ENCODE results near the gene COMMD10. TPM values are rescaled to one million over a fixed set of nuclear protein-coding genes. Genes with fewer than 3 reads are reported as not detected.
"Not testable (repeated sequence)": the region's sequence is repeated elsewhere in the genome, so short reads cannot be mapped to it uniquely, and the experiment has no call there.

The COMMD10 gene
- total RNA-seq, 1 donor from 2014 or later = 32.8 TPM

DNA sequence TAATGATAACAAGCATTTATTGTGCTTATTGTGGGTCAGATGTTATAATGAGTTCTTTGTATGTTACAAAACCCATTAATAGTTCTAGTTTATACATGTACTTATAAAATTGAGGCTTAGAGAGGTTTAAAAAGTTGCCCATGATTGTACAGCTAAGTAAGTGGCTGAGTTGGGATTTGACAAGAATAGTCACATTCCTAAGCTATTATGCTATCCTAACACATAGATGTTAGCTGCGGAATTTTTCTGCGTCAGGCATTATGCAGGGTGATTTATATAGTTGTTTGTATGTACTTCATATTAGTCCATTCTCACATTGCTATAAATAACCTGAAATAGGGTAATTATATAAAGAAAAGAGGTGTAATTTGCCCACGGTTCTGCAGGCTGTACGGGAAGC is 12.5 kb downstream of the COMMD10 start:
- DNase-seq (ENCODE audit: low spot score) = no peak

DNA sequence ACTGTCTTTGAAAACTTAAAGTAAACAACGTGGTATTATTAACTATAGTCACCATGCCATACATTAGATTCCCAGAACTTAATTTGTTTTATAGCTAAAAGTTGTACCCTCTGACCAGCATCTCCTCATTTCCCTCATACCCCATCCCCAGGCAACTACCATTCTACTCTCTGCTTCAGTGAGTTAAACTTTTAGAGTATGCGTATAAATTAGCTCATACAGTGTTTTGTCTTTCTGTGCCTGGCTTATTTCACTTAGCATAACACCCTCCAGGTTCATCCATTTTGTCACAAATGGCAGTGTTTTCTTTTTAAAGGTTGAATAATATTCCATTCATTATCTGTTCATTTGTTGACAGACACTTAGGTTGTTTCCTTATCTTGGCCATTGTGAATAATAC is 14.2 kb downstream of the COMMD10 start:
- no peak for DNase-seq (ENCODE audit: low spot score)

DNA sequence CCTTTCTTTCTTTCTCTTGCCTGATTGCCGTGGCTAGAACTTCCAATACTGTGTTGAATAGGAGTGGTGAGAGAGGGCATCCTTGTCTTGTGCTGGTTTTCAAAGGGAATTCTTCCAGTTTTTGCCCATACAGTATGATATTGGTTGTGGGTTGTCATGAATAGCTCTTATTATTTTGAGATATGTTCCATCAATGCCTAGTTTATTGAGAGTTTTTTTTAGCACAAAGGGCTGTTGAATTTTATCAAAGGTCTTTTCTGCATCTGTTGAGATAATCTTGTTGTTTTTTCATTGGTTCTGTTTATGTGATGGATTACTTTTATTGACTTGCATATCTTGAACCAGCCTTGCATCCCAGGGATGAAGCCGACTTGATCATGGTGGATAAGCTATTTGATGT is 20.1 kb downstream of the COMMD10 start:
- DNase-seq (ENCODE audit: low spot score) = not testable (repeated sequence)

DNA sequence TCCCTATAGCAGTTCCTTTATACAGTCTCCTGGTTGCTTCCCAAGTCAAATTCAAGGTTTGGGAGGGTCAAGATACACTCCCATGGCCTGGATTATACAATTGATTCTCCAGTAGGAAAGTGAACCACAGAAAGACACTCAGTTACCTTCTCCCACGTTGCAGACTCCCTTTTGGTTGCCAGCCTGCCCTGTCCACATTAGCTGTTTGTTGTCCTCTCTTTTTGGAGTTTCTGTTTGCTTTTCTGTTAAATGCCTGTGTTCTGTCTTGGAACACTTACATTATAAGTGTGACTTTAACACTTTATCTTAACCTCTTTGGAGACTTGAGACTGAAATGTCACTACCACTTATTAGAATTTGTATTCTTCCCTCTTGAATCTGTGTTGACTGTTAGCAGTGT is 30.3 kb downstream of the COMMD10 start:
- no peak for DNase-seq (ENCODE audit: low spot score)

DNA sequence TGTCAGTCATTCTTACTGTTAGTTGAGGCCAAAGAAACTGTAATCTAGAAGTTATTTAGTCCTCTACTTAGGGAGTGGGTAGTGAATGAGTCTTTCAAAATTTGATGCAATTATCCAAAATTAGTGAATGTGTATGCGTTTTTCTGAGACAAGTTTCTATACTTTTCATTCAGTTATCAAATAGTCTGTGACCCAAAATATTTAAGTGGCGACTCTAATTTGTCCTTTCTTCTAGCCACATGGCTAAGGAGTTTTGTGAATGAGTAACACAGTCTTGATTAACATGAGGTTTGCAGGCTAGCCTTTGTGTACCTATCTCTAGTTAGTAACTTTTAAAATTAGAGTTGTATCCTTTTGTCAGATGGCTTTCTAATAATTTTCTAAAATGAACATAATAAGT is 45.6 kb downstream of the COMMD10 start:
- DNase-seq (ENCODE audit: low spot score) = no peak

DNA sequence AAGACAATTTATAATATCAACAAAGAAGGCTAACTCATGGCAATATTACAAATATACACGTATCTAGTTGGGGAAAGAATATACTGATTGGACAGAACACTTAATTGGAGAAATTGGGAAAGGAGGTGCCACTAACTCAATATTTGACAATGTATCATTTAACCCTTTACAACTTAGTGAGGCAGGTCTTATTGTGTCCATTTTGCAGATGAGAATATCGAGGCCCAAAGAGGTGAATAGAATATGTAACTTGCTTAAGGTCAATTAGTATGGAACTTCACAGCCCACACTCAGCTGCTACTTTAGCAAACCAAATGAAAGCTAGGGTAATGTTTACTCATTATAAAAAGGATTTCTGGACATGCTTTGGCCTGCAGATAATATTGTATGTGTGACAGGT is 46.2 kb downstream of the COMMD10 start:
- DNase-seq (ENCODE audit: low spot score) = no peak

DNA sequence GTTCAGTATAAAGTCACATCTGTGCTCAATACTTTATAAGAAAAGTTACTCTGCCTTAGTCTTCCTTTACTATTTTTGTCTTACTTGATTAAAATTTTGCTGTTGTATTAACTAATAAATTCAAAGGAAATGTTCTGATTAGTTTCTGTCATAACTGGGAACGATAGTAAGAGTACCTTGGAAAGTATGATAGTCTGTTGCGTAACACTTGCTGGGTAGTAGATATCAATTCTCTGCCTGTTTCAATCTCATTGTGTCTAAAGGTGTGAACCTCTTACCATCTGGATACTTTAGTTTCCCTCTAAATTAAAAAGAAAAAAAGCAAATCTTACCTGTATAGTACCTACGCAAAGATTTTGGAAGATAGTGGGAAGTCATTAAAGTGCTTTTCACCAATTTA is 48.5 kb downstream of the COMMD10 start:
- DNase-seq (ENCODE audit: low spot score) = no peak

DNA sequence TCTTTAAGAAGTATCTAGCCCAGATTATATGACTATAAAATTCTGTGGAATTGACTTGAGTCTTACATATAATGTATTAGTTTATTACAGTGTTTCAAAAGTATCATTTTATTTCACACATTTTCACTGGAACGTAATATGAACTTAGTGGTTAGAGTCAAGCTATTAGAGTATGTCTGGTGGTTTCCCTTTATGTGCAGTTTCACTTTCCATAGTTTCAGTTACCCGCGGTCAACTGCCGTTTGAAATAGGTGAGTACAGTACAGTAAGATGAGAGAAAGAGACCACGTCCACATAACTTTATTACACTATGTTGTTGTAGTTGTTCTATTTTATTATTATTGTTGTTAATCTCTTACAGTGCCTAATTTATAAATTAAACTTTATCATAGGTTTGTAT is 50.5 kb downstream of the COMMD10 start:
- no peak for DNase-seq (ENCODE audit: low spot score)

DNA sequence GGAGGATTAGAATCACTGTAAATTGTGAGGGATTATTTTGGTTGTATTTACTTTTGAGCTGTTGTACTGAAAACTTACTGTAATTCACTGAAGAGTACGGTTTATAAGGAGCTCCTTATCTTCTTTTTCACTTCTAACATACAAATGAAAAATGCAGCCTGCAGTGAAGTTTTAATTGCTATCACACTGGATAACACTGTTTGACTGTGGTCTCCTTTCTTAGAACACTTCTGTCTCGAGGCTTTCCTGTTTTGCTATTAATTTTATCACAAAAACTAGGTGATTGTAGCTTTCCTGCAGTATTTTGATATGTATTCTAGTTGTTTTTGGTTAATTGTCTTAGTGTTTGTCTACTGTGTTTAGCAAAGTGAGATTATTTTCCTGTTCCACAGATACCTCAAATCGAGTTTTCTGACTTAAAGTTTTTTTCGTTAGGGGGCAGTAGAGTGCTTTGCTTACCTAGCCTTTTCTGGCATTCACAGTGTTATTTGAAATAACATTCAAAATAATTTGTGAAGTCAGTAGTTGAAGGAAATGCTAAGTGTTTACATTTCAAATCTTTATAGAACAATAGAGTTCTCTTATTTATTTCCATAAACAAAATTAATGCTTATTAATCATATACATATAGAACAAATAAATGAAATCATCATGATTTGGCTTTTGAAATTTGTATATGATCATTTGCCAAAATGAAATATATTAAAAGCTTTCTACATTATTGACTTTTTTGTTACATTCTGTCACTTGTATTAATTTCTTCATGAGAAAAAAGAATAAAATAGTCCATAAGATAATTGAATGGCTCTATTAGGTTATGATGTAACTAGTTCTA is 52.9 kb downstream of the COMMD10 start:
- no peak for DNase-seq (ENCODE audit: low spot score)

DNA sequence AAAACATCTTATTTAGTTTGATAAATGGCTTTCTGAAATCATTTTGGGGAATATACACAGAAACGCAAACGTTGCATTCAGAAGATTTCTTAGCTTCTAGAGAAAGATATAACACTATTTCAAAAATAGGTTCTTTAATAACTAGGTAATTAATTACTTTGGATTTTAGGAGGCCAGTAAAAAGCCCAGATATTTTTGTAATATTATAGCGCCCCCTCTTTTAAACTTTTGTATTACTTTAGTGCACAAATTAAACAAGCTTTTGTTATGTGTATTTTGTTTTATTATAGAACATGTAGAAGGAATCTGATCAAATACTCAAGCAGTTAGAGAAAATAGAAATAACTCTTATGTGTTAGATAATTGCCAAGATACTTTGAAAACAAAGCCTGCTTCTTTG is 57.7 kb downstream of the COMMD10 start:
- DNase-seq (ENCODE audit: low spot score) = no peak

DNA sequence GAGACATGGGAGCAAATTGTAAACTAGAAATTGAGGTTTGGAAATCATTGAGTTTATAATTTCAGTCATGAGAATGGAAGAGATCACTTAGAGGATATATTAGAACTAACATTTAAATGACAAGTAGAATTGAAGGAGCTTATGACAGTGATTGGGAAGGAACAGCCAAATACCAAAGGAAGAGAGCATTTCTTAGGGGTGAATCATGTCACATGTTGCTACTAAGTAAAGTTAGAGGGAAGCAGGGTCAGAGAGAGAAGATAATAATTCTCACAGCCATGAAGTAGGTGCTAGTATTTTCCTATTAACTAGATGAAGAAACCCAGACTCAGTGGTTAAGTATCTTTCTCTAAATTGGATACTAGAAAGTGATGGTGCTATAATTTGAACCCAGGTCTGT is 59.3 kb downstream of the COMMD10 start:
- DNase-seq (ENCODE audit: low spot score) = no peak

DNA sequence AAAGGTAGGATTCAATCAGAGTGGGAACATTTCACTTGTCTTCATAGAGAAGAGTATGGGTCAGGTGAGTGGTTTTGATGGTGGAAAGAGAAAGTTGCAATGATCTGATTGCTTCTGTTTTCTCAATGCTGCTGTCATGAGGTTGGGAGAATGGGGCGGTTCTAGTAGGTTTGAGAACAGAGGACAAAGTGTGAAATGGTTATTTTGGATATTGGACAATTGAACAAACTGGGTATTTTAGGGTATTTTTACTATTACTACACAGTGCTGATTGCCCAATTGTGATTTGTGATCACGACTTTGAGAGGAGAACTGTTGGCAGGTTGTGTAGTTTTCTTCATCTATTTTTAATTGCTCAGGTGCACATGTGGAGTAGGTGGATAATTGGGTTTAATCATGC is 60.2 kb downstream of the COMMD10 start:
- no peak for DNase-seq (ENCODE audit: low spot score)

DNA sequence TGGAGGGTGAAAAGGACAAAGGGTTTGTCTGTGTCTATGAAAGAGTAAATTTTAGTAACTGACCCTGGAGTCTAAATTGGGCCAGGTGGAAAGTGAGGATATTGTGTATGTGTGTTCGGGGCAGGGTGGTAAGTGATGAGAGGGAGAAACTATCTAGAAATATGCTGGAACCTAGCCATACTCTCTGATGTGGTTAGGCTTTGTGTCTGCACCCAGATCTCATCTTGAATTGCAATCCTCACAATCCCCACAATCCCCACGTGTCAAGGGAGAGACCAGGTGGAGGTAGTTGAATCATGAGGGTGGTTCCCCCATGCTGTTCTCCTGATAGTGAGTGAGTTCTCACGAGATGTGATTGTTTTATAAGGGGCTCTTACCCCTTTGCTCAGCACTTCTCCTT is 60.6 kb downstream of the COMMD10 start:
- DNase-seq (ENCODE audit: low spot score) = no peak

DNA sequence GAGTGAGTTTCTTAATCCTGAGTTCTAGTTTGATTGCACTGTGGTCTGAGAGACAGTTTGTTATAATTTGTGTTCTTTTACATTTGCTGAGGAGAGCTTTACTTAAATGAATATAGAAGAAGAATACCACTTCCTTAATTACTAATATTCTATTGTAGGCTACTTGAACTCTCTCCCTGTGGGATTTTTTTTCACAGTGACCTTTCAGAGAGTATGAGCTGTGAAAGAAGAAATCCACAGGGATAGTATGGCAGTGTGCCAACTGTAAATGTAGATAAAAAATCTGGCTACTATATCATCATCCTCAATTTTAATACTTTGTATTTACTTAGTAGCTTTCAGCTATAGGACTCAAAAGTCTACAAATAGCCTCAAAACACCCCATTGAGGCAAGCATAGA is 67.3 kb downstream of the COMMD10 start:
- no peak for DNase-seq (ENCODE audit: low spot score)

DNA sequence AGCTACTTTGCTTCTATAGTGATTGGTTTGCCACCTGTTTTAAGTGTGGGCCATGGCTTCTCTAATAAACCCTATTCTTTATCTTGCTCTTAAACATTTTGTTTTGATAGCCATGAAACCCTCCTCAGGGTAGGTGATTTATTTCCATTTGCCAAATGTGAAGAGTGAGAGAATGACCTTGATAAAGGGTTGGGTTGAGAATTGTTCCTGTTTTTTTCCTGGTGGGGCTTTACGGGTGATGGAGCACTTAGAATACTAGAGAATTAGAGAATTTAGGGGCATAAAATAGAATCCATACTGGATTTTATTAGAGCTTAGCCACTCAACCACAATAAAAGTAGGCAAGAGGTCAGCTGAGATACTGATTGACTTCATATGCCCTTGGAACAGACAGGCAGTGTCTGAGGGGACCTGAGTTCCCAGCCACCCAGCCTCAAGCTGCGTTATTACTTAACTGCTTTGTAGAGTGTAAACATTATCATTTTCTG is 68.9 kb downstream of the COMMD10 start:
- DNase-seq (ENCODE audit: low spot score) = no peak

DNA sequence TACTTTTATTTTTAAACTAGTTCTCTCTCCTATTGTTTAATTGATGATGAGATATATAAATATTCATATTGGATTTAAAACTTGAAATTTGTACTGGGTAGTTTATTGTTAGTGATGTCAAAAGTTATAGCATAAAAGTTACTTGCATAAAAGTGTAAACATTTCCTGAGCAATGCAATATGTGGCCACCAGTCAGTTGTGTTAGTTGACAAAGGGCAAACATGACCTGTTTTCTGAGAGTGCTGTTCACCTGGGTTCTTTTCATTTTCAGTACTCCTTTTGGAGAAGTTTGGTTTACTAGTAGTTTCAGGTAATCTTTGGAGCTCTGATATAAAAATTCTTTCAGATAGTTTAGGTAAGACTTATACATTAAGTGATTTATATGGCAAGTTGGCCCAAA is 69.4 kb downstream of the COMMD10 start:
- no peak for DNase-seq (ENCODE audit: low spot score)

DNA sequence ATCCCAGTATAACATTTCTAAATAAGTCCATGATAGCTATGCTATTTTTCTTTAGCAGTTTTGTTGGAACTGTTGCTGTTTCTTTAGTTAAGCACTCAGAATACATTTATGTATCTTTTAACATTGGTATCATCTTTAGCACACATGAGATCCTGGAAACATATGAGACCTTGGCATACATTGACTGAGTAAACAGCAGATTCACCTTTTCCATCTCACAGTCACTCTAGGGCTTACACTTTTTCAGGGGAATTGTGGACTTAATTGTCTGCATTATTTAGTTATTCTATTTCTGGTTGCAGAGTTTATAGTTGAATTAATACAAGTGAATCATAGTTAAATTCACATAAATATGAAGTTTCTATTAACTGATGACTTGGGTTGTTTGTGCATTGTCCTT is 70.1 kb downstream of the COMMD10 start:
- DNase-seq (ENCODE audit: low spot score) = no peak

DNA sequence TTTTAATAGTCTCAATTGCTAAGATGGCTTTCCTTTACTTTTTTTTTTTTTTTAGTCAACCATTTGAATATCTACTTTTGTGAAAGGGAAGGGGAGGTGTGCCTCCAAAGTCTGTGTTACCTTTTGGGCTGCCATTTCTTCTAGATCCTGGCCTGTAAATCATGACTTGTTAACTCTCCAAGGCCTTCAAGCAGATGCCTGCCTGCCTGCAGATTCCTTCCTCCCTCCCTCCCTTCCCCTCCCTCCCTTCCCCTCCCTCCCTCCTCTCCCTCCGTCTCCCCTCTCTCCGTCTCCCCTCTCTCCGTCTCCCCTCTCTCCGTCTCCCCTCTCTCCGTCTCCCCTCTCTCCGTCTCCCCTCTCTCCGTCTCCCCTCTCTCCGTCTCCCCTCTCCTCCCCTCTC is 73.1 kb downstream of the COMMD10 start:
- no peak for DNase-seq (ENCODE audit: low spot score)

DNA sequence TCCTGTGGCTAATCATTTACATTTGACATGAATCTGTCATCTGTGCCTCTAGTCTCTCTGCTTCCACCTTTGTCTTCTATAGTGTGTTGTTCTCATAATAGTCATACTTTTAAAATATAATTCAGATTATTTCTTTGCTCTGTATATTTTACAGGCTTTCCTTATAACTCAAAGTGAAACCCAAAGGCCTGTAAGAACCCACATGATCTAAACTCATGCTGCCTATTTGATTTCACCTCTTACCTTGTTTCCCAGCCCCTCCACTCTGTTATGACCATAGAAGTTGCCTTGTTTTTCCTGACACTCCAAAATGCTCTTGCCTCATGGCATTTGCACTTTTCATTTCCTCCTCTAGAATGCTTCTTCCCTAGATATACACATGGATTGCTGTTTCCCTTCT is 74.2 kb downstream of the COMMD10 start:
- DNase-seq (ENCODE audit: low spot score) = no peak

DNA sequence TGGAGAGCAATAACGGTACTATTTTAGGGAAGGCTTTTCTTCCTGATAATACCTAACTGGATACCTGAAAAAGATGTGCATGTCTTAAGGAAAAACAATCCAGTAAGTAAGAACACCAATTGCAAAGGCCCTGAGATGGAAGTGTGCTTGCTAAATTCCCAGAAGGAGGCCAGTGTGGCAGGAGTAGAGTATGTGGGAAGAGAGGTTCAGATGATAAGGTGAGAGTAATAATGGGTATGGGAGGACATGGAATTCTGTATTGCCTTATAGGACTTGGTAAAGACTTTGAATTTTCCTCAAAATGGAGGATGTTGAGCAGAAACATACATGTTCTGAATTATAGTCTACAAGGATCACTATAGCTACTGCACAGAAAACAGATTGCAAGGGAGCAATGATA is 89.3 kb downstream of the COMMD10 start:
- DNase-seq (ENCODE audit: low spot score) = no peak

DNA sequence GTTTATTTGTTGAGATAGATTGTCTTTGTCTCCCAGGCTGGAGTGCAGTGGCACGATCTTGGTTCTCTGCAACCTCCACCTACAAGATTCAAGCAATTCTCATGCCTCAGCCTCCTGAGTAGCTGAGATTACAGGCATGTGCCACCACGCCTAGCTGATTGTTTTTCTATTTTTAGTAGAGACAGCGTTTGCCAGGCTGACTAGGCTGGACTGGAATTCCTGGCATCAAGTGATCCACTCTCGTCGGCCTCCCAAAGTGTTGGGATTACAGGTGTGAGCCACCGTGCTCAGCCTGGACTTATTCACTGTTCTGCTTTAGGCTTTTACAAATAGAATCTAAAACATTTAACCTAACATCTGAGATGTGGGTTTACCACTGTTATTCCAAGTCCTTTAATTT is 91.3 kb downstream of the COMMD10 start:
- DNase-seq (ENCODE audit: low spot score) = no peak

DNA sequence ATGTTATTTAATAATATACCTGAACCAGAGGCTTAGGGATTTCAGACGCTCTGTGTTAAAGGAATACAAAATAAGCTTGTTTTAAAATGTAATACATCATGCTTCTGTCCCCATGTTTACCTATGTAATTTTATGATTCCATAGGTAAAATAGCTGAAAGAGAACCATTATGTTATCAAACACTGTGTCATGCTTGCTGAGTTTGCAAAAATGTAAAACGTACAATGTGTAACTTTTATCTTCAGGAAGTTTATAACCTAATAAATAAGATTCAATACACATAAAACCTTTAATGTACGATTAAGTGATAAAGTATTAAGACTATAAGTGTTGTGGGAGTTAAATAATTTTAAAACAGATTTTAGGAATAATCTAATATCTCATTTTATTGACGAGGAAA is 94.1 kb downstream of the COMMD10 start:
- DNase-seq (ENCODE audit: low spot score) = no peak

DNA sequence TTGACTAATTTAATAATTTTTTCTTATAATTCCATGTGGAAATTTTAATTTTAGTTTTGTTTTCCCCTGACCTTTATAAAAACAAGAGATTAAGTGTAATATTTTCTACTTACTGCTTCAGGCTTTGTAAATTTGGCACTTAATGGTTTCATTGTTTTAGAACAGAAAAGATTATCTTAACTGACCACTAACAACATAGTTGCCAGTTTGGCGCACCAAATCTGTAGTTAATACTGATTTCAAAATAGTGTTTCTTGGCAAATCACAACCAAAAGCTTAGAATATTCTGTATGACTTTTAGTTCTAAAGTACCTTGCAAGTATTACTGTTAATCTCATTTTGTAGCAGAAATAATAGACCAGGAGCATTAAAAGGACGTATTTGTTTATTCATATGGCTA is 124.3 kb downstream of the COMMD10 start:
- DNase-seq (ENCODE audit: low spot score) = no peak

DNA sequence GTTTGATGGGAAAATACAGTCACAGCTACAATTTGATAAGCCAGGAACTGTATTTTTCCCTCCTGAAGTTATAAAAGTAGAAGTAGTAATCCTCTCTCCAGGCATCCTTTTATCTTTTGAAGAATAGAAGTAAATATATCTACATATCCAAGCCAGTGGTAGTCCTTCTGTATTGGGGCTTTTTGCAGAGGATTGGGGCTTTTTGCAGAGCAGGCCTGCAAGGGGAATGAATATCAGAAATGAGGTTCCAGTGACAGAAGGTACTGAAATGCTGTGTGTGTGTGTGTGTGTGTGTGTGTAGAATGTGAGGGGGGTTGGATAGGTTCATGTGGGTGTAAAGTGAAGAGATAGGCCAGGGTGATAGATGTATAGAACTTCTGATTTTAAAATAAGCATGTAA is 127.4 kb downstream of the COMMD10 start:
- DNase-seq (ENCODE audit: low spot score) = no peak
